ENCODE data around the gene EXD3. TPM values are rescaled to one million over a fixed set of nuclear protein-coding genes. Genes with fewer than 3 reads are reported as not detected.
"Not testable (repeated sequence)": the region's sequence is repeated elsewhere in the genome, so short reads cannot be mapped to it uniquely, and the experiment has no call there.

Gene EXD3
- total RNA-seq, 1 donor = 7.3 TPM

GRCh38 chr9:137411260-137411644 lies 11.7 kb downstream of the EXD3 start:
- TF ChIP-seq, protein P1, sequence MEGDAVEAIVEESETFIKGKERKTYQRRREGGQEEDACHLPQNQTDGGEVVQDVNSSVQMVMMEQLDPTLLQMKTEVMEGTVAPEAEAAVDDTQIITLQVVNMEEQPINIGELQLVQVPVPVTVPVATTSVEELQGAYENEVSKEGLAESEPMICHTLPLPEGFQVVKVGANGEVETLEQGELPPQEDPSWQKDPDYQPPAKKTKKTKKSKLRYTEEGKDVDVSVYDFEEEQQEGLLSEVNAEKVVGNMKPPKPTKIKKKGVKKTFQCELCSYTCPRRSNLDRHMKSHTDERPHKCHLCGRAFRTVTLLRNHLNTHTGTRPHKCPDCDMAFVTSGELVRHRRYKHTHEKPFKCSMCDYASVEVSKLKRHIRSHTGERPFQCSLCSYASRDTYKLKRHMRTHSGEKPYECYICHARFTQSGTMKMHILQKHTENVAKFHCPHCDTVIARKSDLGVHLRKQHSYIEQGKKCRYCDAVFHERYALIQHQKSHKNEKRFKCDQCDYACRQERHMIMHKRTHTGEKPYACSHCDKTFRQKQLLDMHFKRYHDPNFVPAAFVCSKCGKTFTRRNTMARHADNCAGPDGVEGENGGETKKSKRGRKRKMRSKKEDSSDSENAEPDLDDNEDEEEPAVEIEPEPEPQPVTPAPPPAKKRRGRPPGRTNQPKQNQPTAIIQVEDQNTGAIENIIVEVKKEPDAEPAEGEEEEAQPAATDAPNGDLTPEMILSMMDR (IDR thresholded peaks at IDR 0.05; ENCODE audit: insufficient read depth, low read depth, low read length) = no peak
- H3K4me3 ChIP-seq (ENCODE audit: low read depth, low read length) = no peak overlapping the region
- no peak for DNase-seq (ENCODE audit: low read depth)

- TF ChIP-seq, protein P1 (IDR thresholded peaks at IDR 0.05; ENCODE audit: insufficient read depth, low read depth, low read length) = no peak
- DNase-seq (ENCODE audit: low read depth) = no peak
- H3K4me3 ChIP-seq (ENCODE audit: low read depth, low read length) = no peak overlapping the region
Measured at GRCh38 chr9:137410891-137411249, 12.1 kb downstream of the EXD3 start.

GRCh38 chr9:137410236-137410890 lies 12.6 kb downstream of the EXD3 start:
- DNase-seq (ENCODE audit: low read depth); H3K4me3 ChIP-seq (ENCODE audit: low read depth, low read length): not testable (repeated sequence)

DNA sequence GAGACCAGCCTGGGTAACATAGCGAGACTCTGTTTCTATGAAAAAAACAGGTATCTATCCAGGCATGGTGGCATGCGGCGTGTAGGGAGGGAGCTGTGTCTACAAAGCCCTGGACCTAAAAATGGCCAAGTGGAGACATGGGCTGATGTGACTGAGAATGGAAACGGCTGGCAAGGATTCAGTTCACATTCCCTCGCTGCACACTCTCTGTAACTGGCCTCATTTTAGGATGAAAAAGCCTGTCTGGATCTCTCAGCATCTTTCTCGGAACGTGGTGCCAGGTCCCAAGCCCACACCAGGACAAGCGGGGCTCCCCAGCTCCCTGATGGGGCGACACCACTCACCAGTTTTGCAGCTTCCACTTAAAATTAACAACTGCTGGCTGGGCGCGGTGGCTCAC lies 13.4 kb downstream of the EXD3 start:
- H3K4me3 ChIP-seq (ENCODE audit: low read depth, low read length) = no peak overlapping the region
- DNase-seq (ENCODE audit: low read depth) = no peak
- TF ChIP-seq, protein P1 (IDR thresholded peaks at IDR 0.05; ENCODE audit: insufficient read depth, low read depth, low read length) = no peak

- no peak overlapping the region for H3K4me3 ChIP-seq (ENCODE audit: low read depth, low read length)
- TF ChIP-seq, protein P1 (IDR thresholded peaks at IDR 0.05; ENCODE audit: insufficient read depth, low read depth, low read length) = no peak
- DNase-seq (ENCODE audit: low read depth) = no peak
Measured at GRCh38 chr9:137408651-137409405, 14.1 kb downstream of the EXD3 start.

GRCh38 chr9:137407590-137408300 lies 15.2 kb downstream of the EXD3 start:
- peak overlapping the region; percentile 39 for H3K4me3 ChIP-seq (ENCODE audit: low read depth, low read length)
- TF ChIP-seq, protein P1 (IDR thresholded peaks at IDR 0.05; ENCODE audit: insufficient read depth, low read depth, low read length) = no peak
- no peak for DNase-seq (ENCODE audit: low read depth)
